NCI-H526 treated with DMSO at 0.1 percent for 48 hours (cell line): ENCODE measurements around the gene WSCD2.

Experiments used
- DNase-seq: peaks from one replicate; lab custom pipeline; 2025; lab: John Stamatoyannopoulos, UW

Gene WSCD2

DNA sequence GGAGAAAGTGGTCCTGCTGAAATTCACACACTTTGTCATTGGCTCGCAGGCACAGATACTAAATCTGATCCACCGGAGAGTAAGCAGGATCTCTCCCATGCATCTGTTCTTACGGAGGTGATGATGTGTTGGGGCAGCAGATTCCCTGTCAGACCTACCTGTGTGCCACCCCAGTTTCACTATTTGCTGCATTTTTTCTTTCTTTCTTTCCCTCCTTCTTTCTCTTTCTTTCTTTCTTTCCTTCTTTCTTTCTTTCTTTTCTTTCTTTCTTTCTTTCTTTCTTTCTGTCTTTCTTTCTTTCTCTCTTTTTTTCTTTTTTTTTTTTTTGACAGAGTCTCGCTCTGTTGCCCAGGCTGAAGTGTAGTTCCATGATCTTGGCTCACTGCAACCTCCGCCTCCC lies 37.4 kb downstream of the WSCD2 start:
- no peak for DNase-seq

GRCh38 chr12:108167974-108168373 lies 38.9 kb downstream of the WSCD2 start:
- no peak for DNase-seq

DNA sequence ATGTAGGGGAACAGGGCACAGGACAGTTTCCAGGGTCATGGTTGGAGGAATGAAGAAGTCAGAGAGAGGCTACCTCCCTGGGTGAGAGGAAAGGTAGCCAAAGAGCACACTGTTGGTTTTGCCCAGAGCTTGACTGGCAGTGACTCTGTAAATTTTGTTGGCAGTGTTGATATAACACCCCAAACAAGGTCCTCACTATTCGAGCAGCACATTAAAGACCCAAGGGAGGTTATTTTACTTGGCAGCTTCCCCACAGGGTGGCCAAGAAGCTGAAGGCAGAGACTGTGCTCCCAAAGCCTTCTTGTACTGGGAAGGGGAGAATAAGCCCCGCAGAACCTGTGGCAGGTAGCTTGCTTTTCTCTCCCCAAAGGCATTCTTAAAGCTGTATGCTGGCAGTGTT lies 40.6 kb downstream of the WSCD2 start:
- DNase-seq, result no peak

DNA sequence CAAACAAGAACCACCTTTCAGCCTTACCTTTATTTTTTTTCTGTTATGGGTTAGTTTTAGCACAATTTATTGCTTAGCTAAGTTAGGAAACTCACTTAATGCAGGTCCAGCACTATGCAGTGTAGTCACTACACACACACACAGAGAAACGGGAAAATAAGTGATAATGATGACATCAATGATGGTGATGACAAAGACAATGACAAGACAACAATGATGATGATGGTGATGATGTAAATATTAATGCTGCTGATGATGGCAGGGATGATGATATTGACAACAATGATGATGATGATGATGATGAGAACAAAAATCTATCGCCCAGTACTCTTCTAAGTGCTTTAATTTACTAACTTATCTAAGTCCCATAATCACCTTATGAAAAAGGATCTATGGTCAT lies 41.1 kb downstream of the WSCD2 start:
- no peak for DNase-seq

DNA sequence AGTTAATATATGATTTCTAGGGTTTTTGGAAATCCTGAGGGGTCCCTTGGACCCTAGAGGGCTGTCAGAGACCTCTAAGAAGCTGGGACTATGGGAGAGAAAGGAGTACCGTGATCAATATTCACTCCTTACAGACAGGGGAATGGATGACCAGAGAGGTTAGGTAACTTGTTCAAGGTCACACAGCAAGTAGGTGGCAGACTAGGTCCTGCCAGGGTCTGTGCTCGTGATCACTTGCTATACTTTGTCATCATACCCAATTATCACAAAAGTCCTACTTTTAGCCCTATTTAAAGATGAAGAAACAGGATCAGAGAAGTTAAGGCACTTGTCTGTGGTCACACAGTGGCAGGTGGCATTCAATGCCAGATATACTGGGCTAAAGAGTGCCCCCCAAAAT lies 42.9 kb downstream of the WSCD2 start:
- DNase-seq, result no peak

DNA sequence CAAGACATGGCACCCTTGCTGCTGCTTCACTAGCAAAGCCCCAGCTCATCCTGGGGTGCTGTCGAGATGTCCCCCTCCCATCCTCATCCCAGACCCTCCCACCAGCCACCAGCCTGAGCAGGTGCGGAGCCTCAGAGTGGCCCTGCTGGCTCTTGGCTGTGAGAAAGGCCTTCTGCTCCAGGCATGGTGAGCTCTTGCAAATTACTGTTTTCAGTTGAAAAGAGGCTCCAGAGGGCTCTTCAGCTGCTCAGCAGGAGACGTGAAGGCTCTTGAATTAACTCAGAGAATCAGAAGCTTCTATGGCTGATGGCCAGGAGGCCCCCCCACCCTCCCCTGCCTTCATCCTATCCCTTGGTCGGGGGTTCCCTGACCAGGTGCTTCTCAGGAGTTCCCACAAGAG lies 44.1 kb downstream of the WSCD2 start:
- no peak for DNase-seq

GRCh38 chr12:108173892-108174291 lies 44.8 kb downstream of the WSCD2 start:
- DNase-seq, result no peak

GRCh38 chr12:108174641-108175040 lies 45.6 kb downstream of the WSCD2 start:
- no peak for DNase-seq

- peak; percentile 71 for DNase-seq
Observed at GRCh38 chr12:108175310-108175709, 46.2 kb downstream of the WSCD2 start.

DNA sequence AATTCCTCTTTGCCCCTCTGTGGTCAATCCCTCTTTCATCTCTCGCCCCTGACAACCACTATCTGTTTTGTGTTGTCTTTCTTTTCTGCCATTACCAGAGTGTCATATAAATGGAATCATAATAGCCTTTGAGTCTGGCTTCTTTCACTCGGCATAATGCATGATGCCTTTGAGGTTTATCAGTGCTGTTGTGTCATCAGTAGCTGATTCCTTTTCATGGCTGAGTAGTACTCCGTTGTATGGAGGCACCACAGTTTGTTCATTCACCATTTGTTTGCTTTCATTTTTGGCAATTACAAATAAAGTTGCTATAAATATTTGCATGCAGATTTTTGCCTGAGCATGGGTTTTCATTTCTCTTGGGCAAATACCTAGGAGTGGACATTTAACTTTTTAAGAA lies 47.2 kb downstream of the WSCD2 start:
- DNase-seq, result no peak

- DNase-seq, result no peak
Observed at GRCh38 chr12:108177131-108177530, 48.0 kb downstream of the WSCD2 start.

DNA sequence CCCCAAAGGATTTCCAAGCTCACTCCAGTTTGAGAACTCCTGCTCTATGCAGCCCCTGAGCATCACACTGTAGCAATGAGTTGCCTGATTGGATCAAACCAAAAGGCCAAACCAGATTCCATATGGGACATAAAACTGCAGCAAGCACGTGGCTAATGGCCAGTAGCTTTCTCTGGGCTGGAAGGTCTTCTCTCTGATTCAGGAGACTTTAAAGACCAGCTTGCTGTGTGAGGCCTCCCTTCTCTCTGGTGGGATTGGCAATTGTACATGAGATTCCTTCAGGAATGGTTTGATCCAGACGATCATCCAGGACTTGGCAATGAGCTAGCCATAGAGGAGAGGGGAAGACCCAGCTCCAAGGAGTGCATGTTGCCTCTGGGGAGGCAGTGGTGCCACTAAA lies 50.2 kb downstream of the WSCD2 start:
- DNase-seq, result no peak

GRCh38 chr12:108180255-108181094 lies 51.4 kb downstream of the WSCD2 start:
- DNase-seq, result no peak

DNA sequence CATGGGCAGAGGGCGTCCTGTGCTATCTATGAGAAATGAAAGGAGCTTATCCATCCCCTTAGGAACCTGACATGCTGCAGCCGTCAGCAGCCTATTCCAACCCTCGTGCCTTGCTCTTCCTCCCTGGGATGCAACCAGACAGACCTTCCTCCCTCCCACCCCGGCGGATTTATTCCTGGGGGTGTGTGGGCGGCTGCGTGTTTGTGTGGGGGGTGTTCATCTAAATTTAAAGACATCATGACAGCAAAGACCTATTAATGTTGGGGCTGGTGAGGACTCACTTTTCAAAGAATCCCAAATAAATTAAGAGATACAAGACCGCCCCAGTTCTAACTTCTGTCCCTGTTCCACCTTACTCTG lies 52.0 kb downstream of the WSCD2 start:
- DNase-seq, result no peak

GRCh38 chr12:108182096-108182495 lies 53.0 kb downstream of the WSCD2 start:
- no peak for DNase-seq

- no peak for DNase-seq
Observed at GRCh38 chr12:108185002-108185401, 55.9 kb downstream of the WSCD2 start.

- DNase-seq, result no peak
Observed at GRCh38 chr12:108187831-108188230, 58.7 kb downstream of the WSCD2 start.

- DNase-seq, result peak; percentile 45
Observed at GRCh38 chr12:108190529-108190928, 61.4 kb downstream of the WSCD2 start.

- DNase-seq, result no peak
Observed at GRCh38 chr12:108191086-108191485, 62.0 kb downstream of the WSCD2 start.

DNA sequence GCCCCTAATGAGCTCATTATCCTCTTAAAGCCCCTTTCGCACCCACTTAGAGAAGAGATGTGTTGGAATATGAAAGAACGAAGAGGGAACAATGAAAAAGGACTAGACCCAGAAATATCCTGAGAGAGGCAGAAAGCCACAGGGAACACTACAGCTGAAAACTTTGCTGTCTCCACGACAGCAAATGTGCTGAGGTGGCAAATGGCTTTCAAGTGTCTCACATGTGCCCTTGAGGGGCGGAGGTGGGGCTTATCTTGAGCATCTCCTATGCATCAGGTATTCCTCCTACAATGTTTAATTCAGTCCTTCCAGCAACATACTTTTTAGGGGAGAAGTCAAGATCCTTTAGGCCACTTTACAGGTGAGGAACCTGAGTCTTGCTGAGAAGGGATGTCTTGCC lies 62.9 kb downstream of the WSCD2 start:
- DNase-seq, result no peak

DNA sequence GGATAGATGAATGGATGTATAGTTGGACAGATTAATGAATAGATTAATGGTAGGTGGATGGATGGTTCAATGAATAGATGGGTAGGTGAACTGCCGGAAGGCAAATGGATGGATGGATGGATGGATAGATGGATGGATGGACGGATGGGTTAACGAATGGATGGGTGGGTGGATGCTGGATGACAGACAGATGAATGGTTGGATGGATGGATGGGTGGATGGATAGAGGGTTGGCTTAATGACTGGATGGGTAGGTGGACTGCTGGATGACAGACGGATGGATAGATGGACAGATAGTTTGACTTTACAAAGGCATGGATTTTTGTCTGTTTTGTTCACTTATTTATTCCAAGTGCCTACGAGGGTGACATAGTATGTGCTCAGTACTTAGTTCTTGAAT lies 64.4 kb downstream of the WSCD2 start:
- no peak for DNase-seq

GRCh38 chr12:108193917-108194316 lies 64.8 kb downstream of the WSCD2 start:
- peak; percentile 79 for DNase-seq

- DNase-seq, result no peak
Observed at GRCh38 chr12:108194585-108194984, 65.5 kb downstream of the WSCD2 start.

DNA sequence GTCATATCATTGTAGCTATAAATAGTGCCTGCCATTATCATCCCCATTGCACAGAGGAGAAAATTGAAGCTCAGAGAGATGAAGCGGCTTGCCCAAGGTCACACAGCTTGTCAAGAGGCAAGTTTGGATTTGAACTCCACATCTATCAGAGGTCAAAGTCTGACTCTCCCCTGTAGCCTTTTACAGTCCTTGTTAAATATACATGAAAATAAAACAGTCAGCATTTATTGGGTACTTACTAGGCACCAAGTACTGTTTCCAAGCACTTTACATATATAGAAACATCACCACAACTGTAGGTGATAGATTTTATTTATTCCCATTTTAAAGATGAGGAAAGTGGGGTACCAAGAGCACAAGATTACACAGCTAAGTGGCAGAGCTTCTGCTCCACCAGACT lies 67.2 kb downstream of the WSCD2 start:
- no peak for DNase-seq
